K562 (cell line): ENCODE data around the gene OLFM3. TPM values are rescaled to one million over a fixed set of nuclear protein-coding genes. Genes with fewer than 3 reads are reported as not detected.

Experiments used
- ATAC-seq: fragments of 200-7000 bp; cut with Tn5 transposase; 3 replicates; pipeline ENCODE4 v1.9.1; 2020; ENCODE audit warnings: moderate library complexity
- BruUV-seq: library from RNA; stranded (reverse); fragments of 400-500 nt; replicated peaks from 2 replicates; lab custom pipeline; 2021; lab: Mats Ljungman, UMichigan
- CTCF ChIA-PET: fragments of 300-600 bp; formaldehyde crosslinking; extraction: SDS; loops from one replicate; lab custom pipeline; 2021; ENCODE audit warnings: low intra/inter-chr PET ratio; lab: Yijun Ruan, JAX
- POLR2A ChIA-PET: fragments of 300-600, 350-650 bp; sonication (Branson Sonifier 250); formaldehyde crosslinking; extraction: SDS; loops from one replicate; lab custom pipeline; 2021; ENCODE audit warnings: antibody characterized with exemption, inconsistent platforms; lab: Yijun Ruan, JAX
- DNase-seq, 4 experiments: peaks; one replicate each; pipeline versions ENCODE4 v3.0.0 to v3.0.0-alpha.2; 2011 to 2018; ENCODE audit warnings: low spot score in 3 of 4, mixed read lengths in 3 of 4; ENCODE audit errors: extremely low read depth in 1 of 4
- FAIRE-seq: peaks from 2 replicates; lab custom pipeline; 2011; peaks lifted over from hg19 to GRCh38; lab: Jason Lieb, UNC
- H2AFZ ChIP-seq: 2 replicates; pipeline ENCODE4 v1.6.0; 2011; ENCODE audit warnings: low read depth, low read length, control low read depth, inconsistent platforms
- H3K27ac ChIP-seq: fragments of 200-600 bp; 3 replicates; pipeline ENCODE4 v1.8.0; 2011; ENCODE audit warnings: low read depth, mild to moderate bottlenecking, control low read depth, inconsistent platforms, low read length, moderate library complexity, mixed read lengths; ENCODE audit errors: extremely low read depth
- H3K27me3 ChIP-seq, 2 experiments: fragments of 300-600 bp in 1 of 2; 2 replicates in 1 of 2; 3 replicates in 1 of 2; pipeline versions ENCODE4 v1.6.0 to v1.8.0; 2011; ENCODE audit warnings: inconsistent platforms in 2 of 2, low read length in 2 of 2, mild to moderate bottlenecking in 1 of 2, mixed read lengths in 1 of 2, moderate library complexity in 1 of 2; ENCODE audit not compliant: control insufficient read depth in 2 of 2, insufficient read depth in 2 of 2
- H3K36me3 ChIP-seq: fragments of 300-600 bp; 3 replicates; pipeline ENCODE4 v1.8.0; 2011; ENCODE audit warnings: mild to moderate bottlenecking, low read length, inconsistent platforms; ENCODE audit not compliant: control insufficient read depth, insufficient read depth
- H3K4me1 ChIP-seq, 2 experiments: fragments of 200-600 bp in 1 of 2; replicated peaks in 1 of 2; 2 replicates in 1 of 2; 3 replicates in 1 of 2; pipeline versions ENCODE4 v1.5.1 to v1.8.0; 2011; ENCODE audit warnings: inconsistent platforms in 2 of 2, low read length in 2 of 2, mild to moderate bottlenecking in 1 of 2, mixed read lengths in 1 of 2, moderate library complexity in 1 of 2; ENCODE audit not compliant: control insufficient read depth in 2 of 2, insufficient read depth in 2 of 2
- H3K4me2 ChIP-seq: 2 replicates; pipeline ENCODE4 v1.6.1; 2011; ENCODE audit warnings: low read length, control low read depth, inconsistent platforms, mixed read lengths; ENCODE audit not compliant: insufficient read depth
- H3K4me3 ChIP-seq: fragments of 200-600 bp; sonication (generic), shearing (Covaris generic); 2 replicates; pipeline ENCODE4 v1.5.1; 2016; ENCODE audit warnings: control low read depth, inconsistent platforms
- H3K79me2 ChIP-seq: fragments of 200-600 bp; 3 replicates; pipeline ENCODE4 v1.8.0; 2011; ENCODE audit warnings: low read length, inconsistent platforms; ENCODE audit not compliant: control insufficient read depth, insufficient read depth
- H3K9ac ChIP-seq, 2 experiments: 2 replicates each; pipeline versions ENCODE4 v1.6.0 to v1.6.1; 2011; ENCODE audit warnings: low read depth in 2 of 2, low read length in 2 of 2, control low read depth in 1 of 2, inconsistent platforms in 1 of 2, mild to moderate bottlenecking in 1 of 2, mixed read lengths in 1 of 2; ENCODE audit not compliant: insufficient read depth in 1 of 2
- H3K9me1 ChIP-seq: one replicate; pipeline ENCODE4 v1.6.0; 2011; ENCODE audit warnings: inconsistent platforms, mild to moderate bottlenecking, low read length, moderate library complexity; ENCODE audit not compliant: control insufficient read depth, insufficient read depth
- H3K9me3 ChIP-seq: replicated peaks from 2 replicates; pipeline ENCODE4 v1.5.1; 2011; ENCODE audit warnings: low read depth, low read length, inconsistent platforms; ENCODE audit not compliant: control insufficient read depth, insufficient read depth
- H4K20me1 ChIP-seq: replicated peaks from 2 replicates; pipeline ENCODE4 v1.6.1; 2011; ENCODE audit warnings: low read length, inconsistent platforms, mixed read lengths; ENCODE audit not compliant: control insufficient read depth, insufficient read depth
- BMI1 ChIP-seq: fragments of 150-350 bp; IDR thresholded peaks from 2 replicates; pipeline ENCODE4 v1.6.1; 2014; ENCODE audit warnings: low read length
- FOXJ2 ChIP-seq: fragments of 200-800 bp; sonication (Bioruptor generic); IDR thresholded peaks from 2 replicates; pipeline ENCODE4 v1.6.1; 2016; ENCODE audit warnings: missing genetic modification characterization, missing compliant biosample characterization
- GATAD2A ChIP-seq: fragments of 450-650 bp; IDR thresholded peaks from 2 replicates; pipeline ENCODE4 v1.6.1; 2017
- MCM3 ChIP-seq: fragments of 450-650 bp; IDR thresholded peaks from 2 replicates; pipeline ENCODE4 v1.6.1; 2016
- MCM5 ChIP-seq: fragments of 450-650 bp; IDR thresholded peaks from 2 replicates; pipeline ENCODE4 v1.6.1; 2016; ENCODE audit warnings: low read depth
- NFXL1 ChIP-seq: fragments of 450-650 bp; formaldehyde crosslinking; IDR thresholded peaks from 2 replicates; pipeline ENCODE4 v1.4.0; 2021; ENCODE audit warnings: mild to moderate bottlenecking
- NR2C1 ChIP-seq, 2 experiments: fragments of 450-650 bp; IDR thresholded peaks; 2 replicates each; pipeline ENCODE4 v1.6.1; 2017; ENCODE audit warnings: mild to moderate bottlenecking in 2 of 2, antibody characterized with exemption in 1 of 2, inconsistent platforms in 1 of 2, missing compliant biosample characterization in 1 of 2, missing genetic modification characterization in 1 of 2
- SIN3B ChIP-seq: fragments of 450-650 bp; IDR thresholded peaks from 2 replicates; pipeline ENCODE4 v1.6.1; 2017; ENCODE audit warnings: low read depth, mild to moderate bottlenecking, moderate library complexity
- SIRT6 ChIP-seq: IDR thresholded peaks from one replicate; pipeline ENCODE4 v1.6.1; 2012; ENCODE audit warnings: low read depth, mild to moderate bottlenecking, control low read depth, inconsistent platforms, low read length, moderate library complexity
- SMARCC2 ChIP-seq: fragments of 450-650 bp; IDR thresholded peaks from 2 replicates; pipeline ENCODE4 v1.6.1; 2017; ENCODE audit warnings: antibody characterized with exemption, moderate library complexity, mild to moderate bottlenecking, low read depth
- ZNF589 ChIP-seq: fragments of 200-800 bp; sonication (Bioruptor generic); IDR thresholded peaks from 2 replicates; pipeline ENCODE4 v1.6.1; 2016; ENCODE audit warnings: low read depth, missing genetic modification characterization, missing compliant biosample characterization
- WGBS: fragments of 100-300 bp; shearing (Covaris generic); methylation state at CpG from one replicate; pipeline ENCODE4 v1.1.6; 2016; ENCODE audit warnings: low coverage, mixed read lengths; ENCODE audit not compliant: insufficient coverage; ENCODE audit errors: missing lambda C conversion rate; 5-methylcytosine and 5-hydroxymethylcytosine counted together
- in situ Hi-C: fragments of 300-500 bp; cut with MboI; formaldehyde crosslinking; loops from 4 replicates; pipeline ENCODE4 v1.15.0; 2018; ENCODE audit warnings: inconsistent platforms, mixed read lengths
- intact Hi-C: fragments of 100-400 bp; cut with micrococcal nuclease; formaldehyde crosslinking; loops from 2 replicates; pipeline ENCODE4 v1.14.2; 2022
- polyA plus RNA-seq, 8 experiments: library from polyadenylated mRNA; depleted of rRNA in 4 of 8; stranded (reverse) in 5 of 8; unstranded in 3 of 8; fragments of >200 nt; fragmentation: Nextera tagmentation in 2 of 8; fragmentation: Illumina TruSeq in 1 of 8; extraction: Ambion mirVana in 2 of 8; extraction: Trizol in 1 of 8; gene quantifications; 2 replicates each; pipeline versions ENCODE4 v1.2.1 to v1.2.3, GENCODE V29; 2011 to 2014; ENCODE audit warnings: inconsistent platforms in 1 of 8, missing spikeins in 1 of 8
- total RNA-seq, 7 experiments: library from RNA; depleted of rRNA in 6 of 7; stranded (reverse); fragments of >200 nt in 6 of 7; fragmentation: Illumina TruSeq in 2 of 7; extraction: Trizol in 2 of 7; gene quantifications; 2 replicates each; pipeline versions ENCODE4 v1.2.1 to v1.2.3, GENCODE V29; 2011 to 2021; ENCODE audit warnings: low replicate concordance in 1 of 7
- TF ChIP-seq, protein P1 (sequence below): fragments of 450-650 bp; formaldehyde crosslinking; IDR thresholded peaks from 2 replicates; pipeline ENCODE4 v1.4.0; 2020; ENCODE audit warnings: mild to moderate bottlenecking
- TF ChIP-seq, protein P2 (sequence below): fragments of 450-650 bp; IDR thresholded peaks from 2 replicates; pipeline ENCODE4 v1.6.1; 2016
- TF ChIP-seq, protein P3 (sequence below): fragments of 150-350 bp; conservative IDR thresholded peaks from 2 replicates; pipeline ENCODE4 v1.6.1; 2014; ENCODE audit warnings: low read length
- TF ChIP-seq, protein P4 (sequence below): sonication (generic); formaldehyde crosslinking; IDR thresholded peaks from 2 replicates; pipeline ENCODE4 v1.8.1; 2023; ENCODE audit warnings: missing genetic modification reagents, mild to moderate bottlenecking, borderline replicate concordance

The OLFM3 gene
- total and polyA plus RNA-seq, 9 of the 15 experiments (the other 6 are each of a cell fraction or from before 2014, with no cell fraction given) = 0.07 TPM; not detected in 8

DNA sequence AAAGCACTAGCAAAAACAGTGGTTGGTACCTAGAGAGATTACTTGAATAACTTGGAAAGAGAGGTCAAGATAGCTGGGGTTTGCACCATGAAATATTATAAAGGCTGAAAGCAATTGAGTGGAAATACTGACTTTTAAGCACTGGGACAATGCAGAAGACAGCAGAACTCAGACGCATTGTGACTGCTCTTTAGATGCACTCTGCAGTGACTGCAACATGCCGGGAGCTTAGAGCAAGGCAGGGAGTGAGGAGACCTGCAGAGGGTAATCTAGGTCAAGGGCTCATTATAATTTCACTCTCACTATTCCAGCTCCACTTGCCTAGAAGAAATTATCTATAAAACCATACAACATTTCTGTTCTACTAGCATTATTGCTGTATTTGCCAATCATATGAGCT lies 36.6 kb downstream of the OLFM3 start:
- no TSS peak for BruUV-seq
- WGBS = 0% methylated on average over 2 of the region's 2 CpGs
- no peaks in the 10 kb centered on the region for H4K20me1 ChIP-seq
- H3K27me3 ChIP-seq = no peaks in the 10 kb centered on the region
- H3K4me3 ChIP-seq = no peak overlapping the region
- no peak overlapping the region for H3K9ac ChIP-seq
- no peak overlapping the region for H3K4me2 ChIP-seq
- in situ Hi-C loops = no loop called here
- DNase-seq (no peak), ATAC-seq (no peak), FAIRE-seq (no peak)
- H3K9me3 ChIP-seq = no peaks in the 10 kb centered on the region
- ChIA-PET POLR2A (no interaction called here), CTCF (no interaction called here)
- H3K4me1 ChIP-seq = no peaks in the 10 kb centered on the region
- H2AFZ ChIP-seq = no peak overlapping the region
- no peaks in the 10 kb centered on the region for H3K36me3 ChIP-seq
- H3K9me1 ChIP-seq = no peaks in the 10 kb centered on the region
- no peaks in the 10 kb centered on the region for H3K79me2 ChIP-seq
- H3K27ac ChIP-seq = no peak overlapping the region
- intact Hi-C loops = no loop called here
- TF ChIP-seq MCM5 = no peak
- TF ChIP-seq SIRT6 = no peak
- no peak for TF ChIP-seq MCM3
- TF ChIP-seq NR2C1 (IDR thresholded peaks at IDR 0.05) = no peak
- no peak for TF ChIP-seq NR2C1 (tag; IDR thresholded peaks at IDR 0.05)
- TF ChIP-seq NFXL1 (CRISPR knock-in tag) = no peak
- TF ChIP-seq ZNF589 (CRISPR knock-in tag) = no peak
- no peak for TF ChIP-seq SIN3B
- no peak for TF ChIP-seq GATAD2A
- TF ChIP-seq, protein P1, sequence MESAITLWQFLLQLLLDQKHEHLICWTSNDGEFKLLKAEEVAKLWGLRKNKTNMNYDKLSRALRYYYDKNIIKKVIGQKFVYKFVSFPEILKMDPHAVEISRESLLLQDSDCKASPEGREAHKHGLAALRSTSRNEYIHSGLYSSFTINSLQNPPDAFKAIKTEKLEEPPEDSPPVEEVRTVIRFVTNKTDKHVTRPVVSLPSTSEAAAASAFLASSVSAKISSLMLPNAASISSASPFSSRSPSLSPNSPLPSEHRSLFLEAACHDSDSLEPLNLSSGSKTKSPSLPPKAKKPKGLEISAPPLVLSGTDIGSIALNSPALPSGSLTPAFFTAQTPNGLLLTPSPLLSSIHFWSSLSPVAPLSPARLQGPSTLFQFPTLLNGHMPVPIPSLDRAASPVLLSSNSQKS (CRISPR knock-in tag) = no peak
- TF ChIP-seq, protein P2, sequence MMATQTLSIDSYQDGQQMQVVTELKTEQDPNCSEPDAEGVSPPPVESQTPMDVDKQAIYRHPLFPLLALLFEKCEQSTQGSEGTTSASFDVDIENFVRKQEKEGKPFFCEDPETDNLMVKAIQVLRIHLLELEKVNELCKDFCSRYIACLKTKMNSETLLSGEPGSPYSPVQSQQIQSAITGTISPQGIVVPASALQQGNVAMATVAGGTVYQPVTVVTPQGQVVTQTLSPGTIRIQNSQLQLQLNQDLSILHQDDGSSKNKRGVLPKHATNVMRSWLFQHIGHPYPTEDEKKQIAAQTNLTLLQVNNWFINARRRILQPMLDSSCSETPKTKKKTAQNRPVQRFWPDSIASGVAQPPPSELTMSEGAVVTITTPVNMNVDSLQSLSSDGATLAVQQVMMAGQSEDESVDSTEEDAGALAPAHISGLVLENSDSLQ = no peak
- no peak for TF ChIP-seq BMI1
- no peak for TF ChIP-seq FOXJ2 (tag)
- TF ChIP-seq, protein P3, sequence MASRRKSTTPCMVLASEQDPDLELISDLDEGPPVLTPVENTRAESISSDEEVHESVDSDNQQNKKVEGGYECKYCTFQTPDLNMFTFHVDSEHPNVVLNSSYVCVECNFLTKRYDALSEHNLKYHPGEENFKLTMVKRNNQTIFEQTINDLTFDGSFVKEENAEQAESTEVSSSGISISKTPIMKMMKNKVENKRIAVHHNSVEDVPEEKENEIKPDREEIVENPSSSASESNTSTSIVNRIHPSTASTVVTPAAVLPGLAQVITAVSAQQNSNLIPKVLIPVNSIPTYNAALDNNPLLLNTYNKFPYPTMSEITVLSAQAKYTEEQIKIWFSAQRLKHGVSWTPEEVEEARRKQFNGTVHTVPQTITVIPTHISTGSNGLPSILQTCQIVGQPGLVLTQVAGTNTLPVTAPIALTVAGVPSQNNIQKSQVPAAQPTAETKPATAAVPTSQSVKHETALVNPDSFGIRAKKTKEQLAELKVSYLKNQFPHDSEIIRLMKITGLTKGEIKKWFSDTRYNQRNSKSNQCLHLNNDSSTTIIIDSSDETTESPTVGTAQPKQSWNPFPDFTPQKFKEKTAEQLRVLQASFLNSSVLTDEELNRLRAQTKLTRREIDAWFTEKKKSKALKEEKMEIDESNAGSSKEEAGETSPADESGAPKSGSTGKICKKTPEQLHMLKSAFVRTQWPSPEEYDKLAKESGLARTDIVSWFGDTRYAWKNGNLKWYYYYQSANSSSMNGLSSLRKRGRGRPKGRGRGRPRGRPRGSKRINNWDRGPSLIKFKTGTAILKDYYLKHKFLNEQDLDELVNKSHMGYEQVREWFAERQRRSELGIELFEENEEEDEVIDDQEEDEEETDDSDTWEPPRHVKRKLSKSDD = no peak
- no peak for TF ChIP-seq SMARCC2
- TF ChIP-seq, protein P4, sequence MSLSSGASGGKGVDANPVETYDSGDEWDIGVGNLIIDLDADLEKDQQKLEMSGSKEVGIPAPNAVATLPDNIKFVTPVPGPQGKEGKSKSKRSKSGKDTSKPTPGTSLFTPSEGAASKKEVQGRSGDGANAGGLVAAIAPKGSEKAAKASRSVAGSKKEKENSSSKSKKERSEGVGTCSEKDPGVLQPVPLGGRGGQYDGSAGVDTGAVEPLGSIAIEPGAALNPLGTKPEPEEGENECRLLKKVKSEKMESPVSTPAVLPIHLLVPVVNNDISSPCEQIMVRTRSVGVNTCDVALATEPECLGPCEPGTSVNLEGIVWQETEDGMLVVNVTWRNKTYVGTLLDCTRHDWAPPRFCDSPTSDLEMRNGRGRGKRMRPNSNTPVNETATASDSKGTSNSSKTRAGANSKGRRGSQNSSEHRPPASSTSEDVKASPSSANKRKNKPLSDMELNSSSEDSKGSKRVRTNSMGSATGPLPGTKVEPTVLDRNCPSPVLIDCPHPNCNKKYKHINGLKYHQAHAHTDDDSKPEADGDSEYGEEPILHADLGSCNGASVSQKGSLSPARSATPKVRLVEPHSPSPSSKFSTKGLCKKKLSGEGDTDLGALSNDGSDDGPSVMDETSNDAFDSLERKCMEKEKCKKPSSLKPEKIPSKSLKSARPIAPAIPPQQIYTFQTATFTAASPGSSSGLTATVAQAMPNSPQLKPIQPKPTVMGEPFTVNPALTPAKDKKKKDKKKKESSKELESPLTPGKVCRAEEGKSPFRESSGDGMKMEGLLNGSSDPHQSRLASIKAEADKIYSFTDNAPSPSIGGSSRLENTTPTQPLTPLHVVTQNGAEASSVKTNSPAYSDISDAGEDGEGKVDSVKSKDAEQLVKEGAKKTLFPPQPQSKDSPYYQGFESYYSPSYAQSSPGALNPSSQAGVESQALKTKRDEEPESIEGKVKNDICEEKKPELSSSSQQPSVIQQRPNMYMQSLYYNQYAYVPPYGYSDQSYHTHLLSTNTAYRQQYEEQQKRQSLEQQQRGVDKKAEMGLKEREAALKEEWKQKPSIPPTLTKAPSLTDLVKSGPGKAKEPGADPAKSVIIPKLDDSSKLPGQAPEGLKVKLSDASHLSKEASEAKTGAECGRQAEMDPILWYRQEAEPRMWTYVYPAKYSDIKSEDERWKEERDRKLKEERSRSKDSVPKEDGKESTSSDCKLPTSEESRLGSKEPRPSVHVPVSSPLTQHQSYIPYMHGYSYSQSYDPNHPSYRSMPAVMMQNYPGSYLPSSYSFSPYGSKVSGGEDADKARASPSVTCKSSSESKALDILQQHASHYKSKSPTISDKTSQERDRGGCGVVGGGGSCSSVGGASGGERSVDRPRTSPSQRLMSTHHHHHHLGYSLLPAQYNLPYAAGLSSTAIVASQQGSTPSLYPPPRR (CRISPR knock-in tag) = no peak
